Measurements from ENCODE around the gene LYL1.

LYL1 gene

DNA sequence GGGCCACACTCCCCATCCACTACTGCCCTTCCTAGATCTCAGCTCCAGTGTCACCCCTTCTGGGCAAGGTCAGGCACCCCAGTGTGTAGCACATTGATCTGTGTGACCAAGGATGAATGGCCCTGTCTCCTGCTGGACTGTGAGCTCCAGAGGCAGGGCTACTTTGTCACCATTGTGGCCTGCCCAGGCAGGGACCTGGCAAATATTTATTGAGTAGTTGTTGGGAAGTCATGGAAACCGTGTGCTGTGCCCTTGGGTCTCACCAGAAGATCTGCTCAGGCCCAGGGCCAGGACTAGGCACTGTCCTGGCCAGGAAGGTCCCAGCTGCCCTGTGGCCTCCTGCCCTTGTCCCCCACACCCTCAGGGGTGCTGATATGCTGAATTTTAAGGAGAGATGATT lies 25.9 kb upstream of the LYL1 start:
- DNase-seq: no peak

- DNase-seq: no peak
These were observed 25.3 kb upstream of the LYL1 start for GRCh38 chr19:13127811-13128575.

DNA sequence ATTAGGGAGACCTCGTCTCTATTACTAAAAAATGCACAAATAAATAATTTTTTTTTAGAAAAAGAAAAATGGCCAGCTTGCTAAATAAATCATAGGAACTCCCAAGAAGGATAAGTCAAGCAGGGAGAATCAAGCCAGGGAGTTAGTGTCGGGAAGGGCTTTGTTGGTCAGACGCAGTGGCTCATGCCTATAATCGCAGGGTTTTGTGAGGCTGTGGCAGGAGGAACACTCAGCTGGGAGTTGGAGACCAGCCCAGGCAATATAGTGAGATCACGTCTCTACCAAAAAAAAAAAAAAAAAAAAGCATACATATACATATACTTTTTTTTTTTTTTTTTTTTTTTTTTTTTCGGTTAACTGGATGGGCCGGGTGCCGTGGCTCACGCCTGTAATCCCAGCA lies 24.4 kb upstream of the LYL1 start:
- DNase-seq: no peak

DNA sequence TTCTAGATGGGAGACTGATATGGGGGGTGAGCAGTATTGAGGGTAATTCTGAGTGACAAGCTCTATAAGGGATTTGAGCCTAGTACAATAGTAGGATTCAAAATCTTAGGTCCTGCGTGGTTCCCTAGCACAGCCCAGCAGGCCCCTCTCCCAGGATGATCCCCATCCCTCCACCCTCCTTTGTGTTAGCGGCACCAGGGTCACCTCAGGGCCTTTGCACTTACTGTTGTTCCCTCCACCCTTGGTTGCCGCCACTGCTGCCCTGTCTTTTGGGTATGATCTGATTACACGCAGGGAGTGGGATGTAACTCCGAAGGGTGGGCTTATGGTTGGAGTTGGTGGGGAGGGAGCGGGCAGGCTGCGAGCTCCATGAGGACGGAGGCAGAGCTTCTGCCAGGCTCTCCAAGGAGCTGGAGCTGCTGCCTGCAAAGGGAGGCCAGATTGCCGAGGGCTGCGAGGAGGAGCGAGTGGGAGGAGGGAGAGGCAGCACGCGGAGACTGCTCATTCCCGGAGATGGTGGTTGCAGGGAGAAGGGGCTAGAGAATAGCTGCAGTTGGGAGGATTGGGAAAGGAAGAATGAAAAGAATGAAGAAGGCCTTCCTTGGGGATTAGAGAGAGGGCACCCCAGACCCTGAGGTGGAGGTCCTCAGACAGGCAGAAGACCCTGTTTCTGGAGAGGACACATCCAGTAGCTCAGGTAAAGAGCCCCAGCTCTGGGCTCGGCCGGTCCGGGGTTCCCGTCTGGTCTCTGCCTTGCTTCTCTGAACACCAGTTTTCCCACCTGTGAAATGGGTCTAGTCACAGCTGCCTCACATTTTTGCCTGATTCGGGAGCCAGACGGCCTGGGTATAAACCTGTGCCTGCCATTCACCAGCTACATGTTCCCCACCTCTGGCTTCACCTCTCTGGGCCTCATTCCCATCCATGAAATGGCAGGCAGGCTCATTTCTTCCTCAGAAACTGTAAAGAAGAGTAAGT lies 20.6 kb upstream of the LYL1 start:
- DNase-seq: no peak

DNA sequence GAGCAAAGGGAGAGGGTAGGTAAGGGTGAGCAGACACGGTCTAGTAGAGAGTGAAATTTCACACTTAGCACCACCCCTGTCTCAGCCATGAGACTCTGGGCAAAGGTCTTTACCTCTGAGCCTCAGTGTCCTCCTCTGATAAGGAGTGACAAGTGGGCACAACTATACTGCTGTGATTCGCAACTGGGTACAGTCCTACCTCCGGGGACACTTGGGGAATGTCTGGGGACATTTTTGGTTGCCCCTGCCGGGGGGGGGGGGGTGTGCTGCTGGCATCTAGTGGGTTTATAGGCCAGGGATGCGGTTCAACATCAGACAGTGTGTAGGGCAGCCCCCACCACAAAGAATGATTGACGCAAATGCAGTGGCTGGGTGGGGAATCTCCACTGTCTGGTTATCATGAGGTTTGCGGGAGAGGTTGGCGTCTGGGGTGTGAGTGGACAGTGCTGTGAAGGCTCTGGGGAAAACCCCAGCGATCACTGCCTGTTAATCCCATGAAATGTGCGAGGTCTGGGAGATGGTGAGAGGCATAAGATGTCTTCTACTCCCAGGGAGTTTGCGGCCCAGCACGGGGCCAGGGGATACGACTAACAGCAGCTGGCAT lies 19.7 kb upstream of the LYL1 start:
- DNase-seq: no peak

DNA sequence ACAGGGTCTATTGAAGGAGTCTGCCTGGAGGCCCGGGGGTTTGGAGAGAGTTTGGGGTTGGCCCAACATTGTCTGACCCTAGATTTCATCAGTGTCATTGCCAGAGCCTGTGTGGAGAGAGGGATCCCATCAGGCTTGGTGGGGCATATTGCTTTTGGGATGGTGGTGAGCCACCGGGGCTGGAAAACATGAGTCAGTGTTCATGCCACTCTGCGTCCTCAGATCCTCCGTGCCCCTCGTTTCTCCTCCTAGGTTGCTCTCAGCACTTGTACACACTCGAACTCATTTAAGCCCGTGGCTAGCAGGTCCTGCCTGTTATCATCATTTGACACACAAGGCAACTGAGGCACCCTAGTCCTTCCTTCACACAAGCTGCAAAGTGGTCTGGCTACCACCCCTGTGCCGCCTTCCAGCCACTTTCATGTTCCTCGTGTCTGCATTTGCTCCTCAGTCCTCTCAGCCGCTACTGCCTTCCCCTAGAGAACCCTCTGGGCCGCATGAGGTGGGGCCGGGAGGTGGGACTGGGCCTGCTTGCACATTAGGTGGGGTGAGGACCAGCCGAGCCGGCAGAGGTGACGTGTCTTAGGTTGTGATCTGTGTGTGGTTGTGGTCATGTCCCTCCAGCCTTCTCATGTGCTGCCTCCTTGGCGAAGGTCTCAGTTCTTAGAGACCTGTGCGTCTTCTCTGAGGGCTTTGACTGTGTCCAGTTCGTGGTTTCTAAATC lies 19.1 kb upstream of the LYL1 start:
- no peak for DNase-seq

DNA sequence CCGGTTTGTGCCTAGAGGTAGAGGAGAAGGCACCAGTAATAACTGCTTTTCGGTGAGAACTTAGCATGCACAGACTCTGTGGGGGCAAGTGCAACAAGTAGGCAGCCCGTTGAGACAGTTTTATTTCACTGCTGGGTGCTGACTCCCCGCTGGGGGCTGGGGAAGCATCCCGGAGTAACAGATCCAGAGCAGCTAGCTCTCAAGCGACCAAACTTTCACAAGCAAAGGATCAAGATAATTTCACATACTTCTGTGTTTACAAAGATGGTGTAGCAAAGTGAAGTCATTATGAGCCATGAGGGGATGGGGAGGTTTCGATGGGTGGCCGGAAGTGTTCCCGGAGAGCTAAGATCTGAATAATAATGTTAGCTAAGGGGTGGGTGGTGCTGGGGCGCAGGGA lies 18.2 kb upstream of the LYL1 start:
- DNase-seq: no peak

- DNase-seq: no peak
These were observed 17.4 kb upstream of the LYL1 start for GRCh38 chr19:13120031-13120430.

DNA sequence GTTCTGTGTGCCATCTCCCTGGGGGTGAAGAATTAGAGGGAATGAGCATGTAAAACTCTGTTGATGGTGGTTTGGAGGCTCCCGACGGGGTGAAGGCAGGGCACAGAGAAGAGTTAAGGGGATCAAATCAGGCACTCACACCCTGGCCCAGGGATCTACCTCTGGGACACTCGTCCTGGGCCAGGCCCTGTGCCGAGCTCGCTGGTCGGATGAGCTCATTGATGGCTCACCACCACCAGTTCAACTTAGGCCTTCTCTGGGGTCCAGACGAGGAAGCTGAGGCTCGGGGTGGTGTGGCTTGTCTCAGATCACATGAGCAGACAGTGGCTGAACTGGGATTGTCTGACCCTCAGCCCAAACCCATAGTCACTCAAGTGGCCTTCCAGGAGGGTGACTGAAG lies 17.0 kb upstream of the LYL1 start:
- no peak for DNase-seq

- DNase-seq: no peak
These were observed 16.0 kb upstream of the LYL1 start for GRCh38 chr19:13118424-13119193.

DNA sequence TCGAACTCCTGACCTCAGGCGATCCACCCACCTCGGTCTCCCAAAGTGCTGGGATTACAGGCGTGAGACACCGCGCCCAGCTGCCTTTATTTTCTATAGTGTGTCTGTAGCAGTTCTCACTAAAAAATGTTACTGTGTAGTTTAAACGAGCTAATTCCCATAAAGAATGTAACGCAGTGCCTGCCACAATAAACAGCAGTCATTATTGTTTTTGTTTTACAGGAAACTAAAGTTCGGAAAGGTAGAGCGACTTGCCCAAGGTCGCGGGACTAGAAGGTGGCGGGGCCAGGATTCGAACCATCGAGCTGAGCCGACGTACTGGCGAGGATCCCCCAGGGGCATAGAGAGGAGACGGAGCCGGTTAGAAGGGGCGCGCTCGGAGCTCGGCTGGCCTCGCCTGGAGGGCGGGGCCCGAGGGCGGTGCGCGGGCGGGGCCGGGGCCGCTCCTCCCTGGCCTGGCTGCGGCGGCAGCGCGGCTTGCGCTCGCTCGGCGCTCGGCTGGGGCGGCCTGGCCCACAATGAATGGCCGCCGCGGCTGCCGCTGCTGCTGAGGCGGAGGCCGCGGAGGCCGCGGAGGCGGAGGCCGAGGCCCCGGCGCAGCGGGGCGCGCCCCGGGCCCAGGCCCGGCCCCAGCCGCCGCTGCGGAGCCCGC lies 15.2 kb upstream of the LYL1 start, which contains the start of gene NACC1:
NACC1 (plus strand) TSS at position 493 of the 652 bp plus-strand sequence. CDS start 16,944 bp downstream, outside the sequence.
- DNase-seq: peak; percentile 89

GRCh38 chr19:13117176-13117771 lies 14.6 kb upstream of the LYL1 start:
- DNase-seq: no peak

GRCh38 chr19:13116282-13117175 lies 13.9 kb upstream of the LYL1 start, which contains the start of gene TRMT1:
TSS of gene TRMT1 (minus strand) at chr19:13116740. CDS start at chr19:13116399, 341 bp downstream.
- DNase-seq: peak; percentile 90

DNA sequence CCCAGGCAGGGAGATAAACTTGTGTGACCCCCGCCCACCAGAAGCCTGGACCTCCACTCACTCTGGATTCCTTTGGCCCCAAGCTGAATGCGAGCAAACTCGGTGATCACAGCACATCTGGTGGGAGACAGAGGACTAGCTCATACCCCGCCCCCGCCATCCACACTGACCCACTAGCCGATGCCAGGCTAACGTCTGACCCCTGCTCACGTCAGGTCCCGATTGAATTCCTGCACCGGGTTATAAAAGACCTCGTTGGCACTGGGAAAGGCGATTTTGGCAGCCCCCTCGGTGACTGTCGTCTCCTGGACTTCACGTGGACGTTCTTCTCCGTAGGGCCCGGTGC lies 13.3 kb upstream of the LYL1 start:
- no peak for DNase-seq

DNA sequence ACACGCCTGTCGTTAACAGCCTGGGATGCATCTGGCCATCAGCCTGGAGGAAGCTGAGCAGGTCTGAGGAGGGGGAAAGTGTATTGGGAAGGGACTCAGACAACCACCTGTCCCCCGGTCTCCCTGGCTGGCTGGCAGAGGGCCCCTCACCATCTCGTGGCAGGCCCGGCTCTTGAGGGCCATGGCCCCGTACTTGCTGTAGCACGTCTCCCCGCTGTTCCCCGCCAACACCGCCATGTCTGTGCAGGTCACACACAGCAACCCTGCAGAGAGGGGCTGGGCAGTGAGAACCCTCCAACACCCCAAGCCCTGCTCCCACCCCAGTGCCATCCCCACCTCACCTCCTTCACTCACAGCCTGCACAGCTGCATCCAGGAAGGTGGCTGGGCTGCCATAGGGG lies 9.9 kb upstream of the LYL1 start:
- DNase-seq: no peak

GRCh38 chr19:13110099-13110610 lies 7.5 kb upstream of the LYL1 start:
- DNase-seq: no peak

GRCh38 chr19:13109361-13110098 lies 6.9 kb upstream of the LYL1 start:
- DNase-seq: no peak

- DNase-seq: no peak
These were observed 2.4 kb upstream of the LYL1 start for GRCh38 chr19:13104848-13105711.
